GM12864 (cell line): ENCODE results near the gene NECTIN1.
"Not testable (repeated sequence)": the region's sequence is repeated elsewhere in the genome, so short reads cannot be mapped to it uniquely, and the experiment has no call there.

Experiments
- DNase-seq: peaks from one replicate; pipeline ENCODE4 v3.0.0-alpha.2; 2011; ENCODE audit warnings: low read depth
- H3K4me3 ChIP-seq: 2 replicates; pipeline ENCODE4 v1.5.1; 2011; ENCODE audit warnings: mild to moderate bottlenecking, low read depth, low read length, control low read depth
- TF ChIP-seq, protein P1 (sequence below): IDR thresholded peaks from 2 replicates; pipeline ENCODE4 v1.5.1; 2011; ENCODE audit warnings: low read depth, mild to moderate bottlenecking, moderate library complexity, low read length, control low read depth, inconsistent platforms; ENCODE audit errors: missing control alignments

NECTIN1 gene

GRCh38 chr11:119608201-119608600, 120.8 kb downstream of the NECTIN1 start:
- TF ChIP-seq, protein P1, sequence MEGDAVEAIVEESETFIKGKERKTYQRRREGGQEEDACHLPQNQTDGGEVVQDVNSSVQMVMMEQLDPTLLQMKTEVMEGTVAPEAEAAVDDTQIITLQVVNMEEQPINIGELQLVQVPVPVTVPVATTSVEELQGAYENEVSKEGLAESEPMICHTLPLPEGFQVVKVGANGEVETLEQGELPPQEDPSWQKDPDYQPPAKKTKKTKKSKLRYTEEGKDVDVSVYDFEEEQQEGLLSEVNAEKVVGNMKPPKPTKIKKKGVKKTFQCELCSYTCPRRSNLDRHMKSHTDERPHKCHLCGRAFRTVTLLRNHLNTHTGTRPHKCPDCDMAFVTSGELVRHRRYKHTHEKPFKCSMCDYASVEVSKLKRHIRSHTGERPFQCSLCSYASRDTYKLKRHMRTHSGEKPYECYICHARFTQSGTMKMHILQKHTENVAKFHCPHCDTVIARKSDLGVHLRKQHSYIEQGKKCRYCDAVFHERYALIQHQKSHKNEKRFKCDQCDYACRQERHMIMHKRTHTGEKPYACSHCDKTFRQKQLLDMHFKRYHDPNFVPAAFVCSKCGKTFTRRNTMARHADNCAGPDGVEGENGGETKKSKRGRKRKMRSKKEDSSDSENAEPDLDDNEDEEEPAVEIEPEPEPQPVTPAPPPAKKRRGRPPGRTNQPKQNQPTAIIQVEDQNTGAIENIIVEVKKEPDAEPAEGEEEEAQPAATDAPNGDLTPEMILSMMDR: no peak
- no peak for DNase-seq
- no peak overlapping the region for H3K4me3 ChIP-seq

DNA sequence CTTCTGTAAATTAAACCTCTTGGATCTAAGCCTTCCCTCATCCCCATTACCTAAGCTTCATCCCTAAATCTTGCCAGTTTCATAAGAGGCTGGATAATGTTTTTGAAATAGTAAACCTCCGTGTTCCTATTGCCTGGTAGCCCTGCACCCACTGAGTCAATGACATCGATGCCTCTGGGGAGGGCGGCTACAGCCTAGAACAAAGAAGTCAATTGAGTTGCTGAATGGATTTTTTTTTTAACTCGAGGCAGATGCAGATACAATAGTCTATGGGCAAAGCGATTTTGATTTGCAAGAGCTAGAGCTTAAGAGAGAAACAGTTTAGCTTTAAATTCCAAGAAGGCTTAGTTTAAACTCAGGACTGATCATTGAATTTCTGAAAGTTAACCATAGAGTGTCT, 121.3 kb downstream of the NECTIN1 start:
- TF ChIP-seq, protein P1: no peak
- DNase-seq: no peak

DNA sequence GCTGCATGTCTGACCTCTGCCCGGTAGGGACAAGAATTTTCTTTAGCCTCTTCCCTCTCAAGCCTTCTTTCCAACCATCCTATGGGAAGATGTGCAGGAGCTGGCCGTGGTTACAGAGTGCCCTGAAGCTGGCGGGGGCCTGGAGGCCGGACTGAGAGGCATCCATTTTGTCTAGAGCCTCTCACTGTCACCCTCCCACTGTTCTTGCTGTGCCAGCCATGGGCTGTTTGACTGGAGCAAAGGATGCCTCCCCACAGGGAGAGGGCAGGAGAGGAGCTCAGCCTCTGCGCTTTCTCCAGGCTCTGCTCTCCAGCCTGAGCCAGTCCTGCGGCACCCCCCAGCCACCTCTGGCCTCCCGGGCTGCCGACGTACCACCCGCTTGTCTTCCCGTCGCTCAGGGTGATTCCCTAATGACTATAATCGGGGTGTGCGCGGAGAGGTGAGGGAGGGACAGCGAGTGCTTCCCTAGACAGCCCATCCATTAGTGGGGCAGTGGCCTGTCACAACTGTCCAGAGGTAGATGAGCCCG, 123.8 kb downstream of the NECTIN1 start:
- H3K4me3 ChIP-seq: no peak overlapping the region
- TF ChIP-seq, protein P1: no peak

More for the DNA sequence above, 121.3 kb downstream of the NECTIN1 start:
- no peak overlapping the region for H3K4me3 ChIP-seq

GRCh38 chr11:119602745-119603373, 126.1 kb downstream of the NECTIN1 start:
- DNase-seq: no peak
- TF ChIP-seq, protein P1: no peak
- H3K4me3 ChIP-seq: no peak overlapping the region

More for the DNA sequence above, 123.8 kb downstream of the NECTIN1 start:
- DNase-seq: no peak

DNA sequence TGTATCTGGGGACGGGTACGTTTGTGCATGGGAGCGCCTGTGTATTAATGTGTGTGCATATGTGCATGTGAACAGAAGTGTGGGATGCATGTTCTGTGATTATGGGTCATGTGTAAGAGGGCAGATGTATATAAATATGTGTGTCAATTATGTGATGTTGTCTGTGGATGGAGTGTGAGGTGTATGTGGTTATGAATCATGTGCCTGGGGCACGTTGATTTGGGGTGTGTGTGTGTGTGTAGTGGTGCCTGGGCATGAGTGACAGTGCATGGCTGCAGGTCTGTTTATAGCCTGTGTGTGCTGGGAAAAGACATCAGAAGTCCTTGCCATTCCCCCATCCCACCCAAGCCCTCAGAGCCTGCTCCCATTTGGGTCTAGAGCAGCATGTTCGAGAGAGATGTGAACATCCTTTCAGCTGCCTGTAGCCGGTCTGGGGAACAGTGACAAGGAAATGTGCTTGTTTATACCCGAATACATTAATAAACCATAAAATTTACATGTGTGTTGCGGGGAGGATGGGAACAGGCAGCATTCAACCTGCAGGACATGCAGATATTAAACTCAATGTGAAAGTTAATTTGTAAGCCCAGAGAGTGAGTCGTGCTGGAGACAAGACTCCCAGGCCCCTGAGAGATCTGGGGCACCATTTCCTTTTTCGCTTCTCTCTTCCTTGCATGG, 129.0 kb downstream of the NECTIN1 start:
- TF ChIP-seq, protein P1: no peak
- no peak for DNase-seq
- no peak overlapping the region for H3K4me3 ChIP-seq

DNA sequence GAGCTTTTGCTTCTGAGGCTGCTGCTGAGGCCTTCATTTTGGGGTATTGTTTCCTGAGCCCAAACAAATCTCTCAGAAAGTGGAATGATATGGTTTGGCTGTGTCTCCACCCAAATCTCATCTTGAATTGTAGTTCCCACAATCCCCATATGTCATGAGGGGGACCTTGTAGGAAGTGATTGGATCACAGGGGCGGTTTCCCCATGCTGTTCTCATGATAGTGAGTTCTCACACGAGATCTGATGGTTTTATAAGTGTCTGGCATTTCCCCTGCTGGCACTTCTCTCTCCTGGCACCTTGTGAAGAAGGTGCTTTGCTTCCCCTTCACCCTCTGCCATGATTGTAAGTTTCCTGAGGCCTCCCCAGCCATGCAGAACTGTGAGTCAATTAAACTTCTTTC, 133.1 kb downstream of the NECTIN1 start:
- DNase-seq, H3K4me3 ChIP-seq: not testable (repeated sequence)

DNA sequence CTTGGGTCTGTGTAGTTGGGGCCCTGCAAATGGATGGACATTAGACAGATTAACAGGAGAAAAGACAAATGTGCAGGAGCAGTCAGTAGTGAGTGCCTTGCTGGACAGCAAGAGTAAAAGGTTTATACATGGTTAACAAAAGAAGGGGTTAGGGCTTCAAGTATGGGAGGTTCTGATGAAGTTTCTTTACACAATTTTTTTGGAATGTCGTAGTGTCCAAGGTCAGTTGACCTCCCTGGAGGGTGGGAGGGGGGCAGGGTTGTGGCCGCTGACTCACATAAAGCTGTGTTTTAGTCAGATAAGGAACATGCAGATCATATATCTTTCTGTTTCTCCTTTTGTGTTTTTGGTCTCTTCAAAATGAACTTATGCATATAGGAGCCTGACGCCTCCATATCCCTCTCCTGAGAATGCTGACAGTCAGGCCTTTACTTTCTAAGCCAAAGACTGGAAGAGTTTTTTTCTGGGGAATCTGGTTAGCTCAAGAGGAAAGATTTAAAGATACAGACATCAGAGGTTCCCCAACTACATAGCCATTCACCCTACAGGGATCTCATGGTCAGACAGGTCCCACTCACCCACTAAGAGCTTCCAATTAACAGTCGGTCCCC, 134.3 kb downstream of the NECTIN1 start:
- H3K4me3 ChIP-seq: no peak overlapping the region
- TF ChIP-seq, protein P1: no peak
- DNase-seq: no peak
